Astrocyte (in vitro differentiated cells and primary cell): Measurements from ENCODE around the gene ZER1.

Experiments used
- CTCF ChIP-seq: IDR thresholded peaks from 2 replicates; pipeline ENCODE4 v1.5.1; 2011; ENCODE audit warnings: low read depth, mild to moderate bottlenecking, inconsistent platforms, low read length, moderate library complexity; ENCODE audit not compliant: insufficient read depth
- EZH2 ChIP-seq: IDR thresholded peaks from 2 replicates; pipeline ENCODE4 v1.6.1; 2012; ENCODE audit warnings: mild to moderate bottlenecking, low read length, inconsistent platforms; ENCODE audit not compliant: insufficient read depth

DNA sequence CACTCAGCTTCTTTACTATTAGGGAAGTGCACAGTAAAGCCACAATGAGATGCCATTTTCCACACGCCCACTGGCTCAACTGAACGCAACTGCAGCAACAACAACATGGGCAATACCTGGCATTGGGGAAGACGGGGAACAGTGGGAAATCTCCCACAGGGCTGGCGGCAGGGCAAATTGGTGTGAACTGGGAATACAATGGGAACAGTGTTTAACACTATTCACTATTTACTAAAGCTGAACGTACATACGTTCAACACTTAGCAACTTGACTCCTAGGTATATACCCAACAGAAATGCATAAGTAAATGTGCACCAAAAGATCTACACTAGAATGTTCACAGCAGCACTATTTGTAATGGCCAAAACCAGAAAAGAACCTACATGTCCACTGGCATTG lies 14.1 kb downstream of the ZER1 start:
- TF ChIP-seq EZH2 (no peak), CTCF (no peak)
